CD4-positive, alpha-beta T cell treated with Interleukin-4 for 4 hours (primary cell): ENCODE measurements around the gene TESK1.
A peak's percentile ranks its signal among the peaks of the same experiment; 100 is the strongest.

Source experiments
- DNase-seq: peaks from one replicate; pipeline ENCODE4 v3.0.0-alpha.2; 2020

The TESK1 gene

GRCh38 chr9:35649431-35650340, 44.6 kb downstream of the TESK1 start:
- DNase-seq = peak; percentile 39

GRCh38 chr9:35650341-35651158, 45.5 kb downstream of the TESK1 start, which contains the start of gene SIT1:
Gene SIT1, minus strand, starts transcription at chr9:35650931. Its CDS starts 78 bp downstream, at chr9:35650853.
- peak; percentile 29 for DNase-seq

GRCh38 chr9:35651956-35652828, 47.1 kb downstream of the TESK1 start:
- no peak for DNase-seq

- DNase-seq = no peak
These were observed 47.8 kb downstream of the TESK1 start for GRCh38 chr9:35652829-35653209.

GRCh38 chr9:35653611-35654010, 48.5 kb downstream of the TESK1 start:
- no peak for DNase-seq

GRCh38 chr9:35656348-35656747, 51.3 kb downstream of the TESK1 start:
- no peak for DNase-seq

GRCh38 chr9:35656831-35657545, 51.9 kb downstream of the TESK1 start:
- no peak for DNase-seq

GRCh38 chr9:35657546-35658136, 52.6 kb downstream of the TESK1 start, which contains the start of gene RMRP:
Gene RMRP, minus strand, starts transcription at chr9:35658019.
- DNase-seq = peak; percentile 96

GRCh38 chr9:35658137-35658967, 53.3 kb downstream of the TESK1 start, which contains the start of gene CCDC107:
Gene CCDC107, plus strand, starts transcription at chr9:35658292. Its CDS starts 88 bp downstream, at chr9:35658380.
- peak; percentile 78 for DNase-seq

GRCh38 chr9:35658968-35659220, 53.8 kb downstream of the TESK1 start:
- DNase-seq = no peak

- no peak for DNase-seq
These were observed 54.3 kb downstream of the TESK1 start for GRCh38 chr9:35659340-35659739.
